ENCODE measurements around the gene OR2G3. TPM values are rescaled to one million over a fixed set of nuclear protein-coding genes. Genes with fewer than 3 reads are reported as not detected.

OR2G3 gene
- polyA plus RNA-seq, 2 donors, result not detected

Other genes starting within 250 kb of the OR2G3 start
- under 1 TPM; 0.20 to 0.25 TPM for gene NLRP3, start 189.4 kb upstream of the OR2G3 start, polyA plus RNA-seq
- not detected for gene OR2B11, start 147.5 kb upstream of the OR2G3 start, polyA plus RNA-seq
- gene OR2C3, start 69.1 kb upstream of the OR2G3 start, polyA plus RNA-seq, result not detected
- under 1 TPM; 0.06 TPM for gene GCSAML, start 56.5 kb upstream of the OR2G3 start, polyA plus RNA-seq
- not detected for gene OR2G2, start 17.2 kb upstream of the OR2G3 start, polyA plus RNA-seq
- not detected for gene OR13G1, start 74.2 kb downstream of the OR2G3 start, polyA plus RNA-seq
- not detected for gene OR6F1, start 111.1 kb downstream of the OR2G3 start, polyA plus RNA-seq
- gene OR14K1, start 133.0 kb downstream of the OR2G3 start, polyA plus RNA-seq, result not detected
- not detected for gene OR14A2, start 142.6 kb downstream of the OR2G3 start, polyA plus RNA-seq
- not detected for gene OR1C1, start 155.0 kb downstream of the OR2G3 start, polyA plus RNA-seq
- not detected for gene OR14A16, start 218.5 kb downstream of the OR2G3 start, polyA plus RNA-seq
- not detected for gene OR11L1, start 236.3 kb downstream of the OR2G3 start, polyA plus RNA-seq